H9 (cell line): Measurements from ENCODE around the gene ANKRD11. TPM values are rescaled to one million over a fixed set of nuclear protein-coding genes. Genes with fewer than 3 reads are reported as not detected.

ENCODE experiments used
- DNase-seq: peaks from one replicate; pipeline ENCODE4 v3.0.0-alpha.2; 2017
- H2AFZ ChIP-seq: one replicate; pipeline ENCODE4 v1.6.1; 2013; ENCODE audit warnings: mild to moderate bottlenecking, low read length, control low read depth, moderate library complexity
- H2AK5ac ChIP-seq: 2 replicates; pipeline ENCODE4 v1.6.1; 2013; ENCODE audit warnings: low read length, control low read depth, mixed read lengths; ENCODE audit not compliant: insufficient read length
- H2BK120ac ChIP-seq: one replicate; pipeline ENCODE4 v1.6.1; 2013; ENCODE audit warnings: low read depth, mild to moderate bottlenecking, low read length, control low read depth, inconsistent platforms; ENCODE audit not compliant: poor library complexity, severe bottlenecking
- H2BK12ac ChIP-seq: 2 replicates; pipeline ENCODE4 v1.6.1; 2013; ENCODE audit warnings: low read length, control low read depth, mixed read lengths, low read depth; ENCODE audit not compliant: insufficient read length
- H2BK15ac ChIP-seq: 2 replicates; pipeline ENCODE4 v1.6.1; 2013; ENCODE audit warnings: low read depth, low read length, control low read depth
- H2BK20ac ChIP-seq: one replicate; pipeline ENCODE4 v1.6.1; 2013; ENCODE audit warnings: low read depth, mild to moderate bottlenecking, low read length, control low read depth, inconsistent platforms; ENCODE audit not compliant: poor library complexity, severe bottlenecking
- H2BK5ac ChIP-seq: 2 replicates; pipeline ENCODE4 v1.6.1; 2013; ENCODE audit warnings: low read length, control low read depth, mixed read lengths; ENCODE audit not compliant: insufficient read length
- H3K14ac ChIP-seq: 2 replicates; pipeline ENCODE4 v1.6.1; 2013; ENCODE audit warnings: low read length, control low read depth; ENCODE audit not compliant: insufficient read depth
- H3K18ac ChIP-seq: 2 replicates; pipeline ENCODE4 v1.6.1; 2013; ENCODE audit warnings: low read depth, mild to moderate bottlenecking, mixed read lengths, low read length, control low read depth; ENCODE audit not compliant: insufficient read length
- H3K23ac ChIP-seq: 2 replicates; pipeline ENCODE4 v1.6.1; 2013; ENCODE audit warnings: low read length, control low read depth, mixed read lengths, low read depth; ENCODE audit not compliant: insufficient read length
- H3K23me2 ChIP-seq: 2 replicates; pipeline ENCODE4 v1.6.1; 2013; ENCODE audit warnings: low read depth, mild to moderate bottlenecking, mixed read lengths, low read length, control low read depth; ENCODE audit not compliant: insufficient read length, poor library complexity, severe bottlenecking
- H3K27ac ChIP-seq: 2 replicates; pipeline ENCODE4 v1.5.1; 2013; ENCODE audit warnings: low read length, control low read depth, mixed read lengths, low read depth; ENCODE audit not compliant: insufficient read length
- H3K27me3 ChIP-seq: 2 replicates; pipeline ENCODE4 v1.6.1; 2013; ENCODE audit warnings: low read length, control low read depth, inconsistent platforms; ENCODE audit not compliant: insufficient read depth
- H3K4ac ChIP-seq: 2 replicates; pipeline ENCODE4 v1.6.1; 2013; ENCODE audit warnings: low read depth, mild to moderate bottlenecking, control low read depth, inconsistent platforms, low read length, moderate library complexity
- H3K4me1 ChIP-seq: 2 replicates; pipeline ENCODE4 v1.6.1; 2013; ENCODE audit warnings: low read length, control low read depth, inconsistent platforms; ENCODE audit not compliant: insufficient read depth
- H3K4me2 ChIP-seq: 2 replicates; pipeline ENCODE4 v1.6.1; 2013; ENCODE audit warnings: low read length, control low read depth, mixed read lengths; ENCODE audit not compliant: insufficient read length, insufficient read depth
- H3K56ac ChIP-seq: 2 replicates; pipeline ENCODE4 v1.6.1; 2013; ENCODE audit warnings: low read depth, mild to moderate bottlenecking, mixed read lengths, low read length, control low read depth; ENCODE audit not compliant: insufficient read length
- H3K79me1 ChIP-seq: 2 replicates; pipeline ENCODE4 v1.6.1; 2013; ENCODE audit warnings: low read depth, mild to moderate bottlenecking, moderate library complexity, low read length, control low read depth, inconsistent platforms; ENCODE audit not compliant: insufficient read depth, poor library complexity, severe bottlenecking
- H3K79me2 ChIP-seq: 2 replicates; pipeline ENCODE4 v1.6.1; 2013; ENCODE audit warnings: low read length, control low read depth, inconsistent platforms; ENCODE audit not compliant: insufficient read depth
- H3K9ac ChIP-seq: 2 replicates; pipeline ENCODE4 v1.6.1; 2013; ENCODE audit warnings: low read length, control low read depth, mixed read lengths; ENCODE audit not compliant: insufficient read length; ENCODE audit errors: extremely low read depth
- H3K9me3 ChIP-seq: one replicate; pipeline ENCODE4 v1.6.1; 2013; ENCODE audit warnings: low read depth, low read length, inconsistent platforms; ENCODE audit not compliant: control insufficient read depth
- H3T11ph ChIP-seq: one replicate; pipeline ENCODE4 v1.6.1; 2013; ENCODE audit warnings: mild to moderate bottlenecking, low read length, control low read depth, inconsistent platforms
- H4K20me1 ChIP-seq: one replicate; pipeline ENCODE4 v1.6.1; 2013; ENCODE audit not compliant: control insufficient read depth, insufficient read length, insufficient read depth
- H4K5ac ChIP-seq: 2 replicates; pipeline ENCODE4 v1.6.1; 2013; ENCODE audit warnings: low read depth, mild to moderate bottlenecking, mixed read lengths, low read length, control low read depth; ENCODE audit not compliant: insufficient read length
- H4K8ac ChIP-seq: replicated peaks from 2 replicates; pipeline ENCODE4 v1.6.1; 2013; ENCODE audit warnings: low read length, control low read depth, mixed read lengths, low read depth; ENCODE audit not compliant: insufficient read length
- H4K91ac ChIP-seq: 2 replicates; pipeline ENCODE4 v1.6.1; 2013; ENCODE audit warnings: low read depth, mild to moderate bottlenecking, moderate library complexity, mixed read lengths, low read length, control low read depth; ENCODE audit not compliant: insufficient read length
- H3K27ac Mint-ChIP-seq, 3 experiments: 2 replicates in 2 of 3; 3 replicates in 1 of 3; pipeline ENCODE4 v1.8.0; 2020 to 2021; ENCODE audit warnings: mixed read lengths in 3 of 3, mild to moderate bottlenecking in 1 of 3, moderate library complexity in 1 of 3
- H3K27me3 Mint-ChIP-seq: 2 replicates; pipeline ENCODE4 v1.8.0; 2021; ENCODE audit warnings: low read depth, mild to moderate bottlenecking, moderate library complexity, mixed read lengths
- H3K36me3 Mint-ChIP-seq, 3 experiments: 2 replicates in 2 of 3; 3 replicates in 1 of 3; pipeline ENCODE4 v1.8.0; 2020 to 2021; ENCODE audit warnings: low read depth in 3 of 3, mixed read lengths in 3 of 3; ENCODE audit not compliant: insufficient read depth in 1 of 3
- H3K4me1 Mint-ChIP-seq, 2 experiments: 2 replicates each; pipeline ENCODE4 v1.8.0; 2020; ENCODE audit warnings: mixed read lengths in 2 of 2
- H3K4me3 Mint-ChIP-seq, 2 experiments: 2 replicates in 1 of 2; 3 replicates in 1 of 2; pipeline ENCODE4 v1.8.0; 2020 to 2021; ENCODE audit warnings: mild to moderate bottlenecking in 2 of 2, mixed read lengths in 2 of 2, moderate library complexity in 1 of 2
- H3K9me3 Mint-ChIP-seq, 2 experiments: 2 replicates in 1 of 2; 3 replicates in 1 of 2; pipeline ENCODE4 v1.8.0; 2020; ENCODE audit warnings: mild to moderate bottlenecking in 2 of 2, mixed read lengths in 2 of 2, moderate library complexity in 1 of 2
- CTCF ChIP-seq: fragments of 200-600 bp; sonication (generic); conservative IDR thresholded peaks from 3 replicates; pipeline ENCODE4 v1.8.0; 2021; ENCODE audit warnings: antibody characterized with exemption, mild to moderate bottlenecking
- WGBS: extraction: QIAGEN DNeasy Blood & Tissue Kit; methylation state at CpG from one replicate; pipeline ENCODE4 v1.1.7; 2013; ENCODE audit warnings: missing lambda C conversion rate, low lambda C conversion rate, mixed read lengths; ENCODE audit not compliant: insufficient read length; ENCODE audit errors: extremely low coverage; 5-methylcytosine and 5-hydroxymethylcytosine counted together
- total RNA-seq: library from RNA; stranded (reverse); gene quantifications from 2 replicates; pipeline ENCODE4 v1.2.1, GENCODE V29; 2021

ANKRD11 gene
- total RNA-seq, 1 experiment from 2014 or later, result 181 TPM

GRCh38 chr16:89484041-89484501, 6.3 kb downstream of the ANKRD11 start:
- H3K27me3 Mint-ChIP-seq, result no peaks in the 10 kb centered on the region
- no CpG with 5 or more reads among the region's 5 CpGs for WGBS

More at GRCh38 chr16:89484041-89484501, 6.3 kb downstream of the ANKRD11 start:
- DNase-seq, result no peak
- Histone ChIP-seq H2AFZ (no peak overlapping the region), H3K79me2 (peaks cover 84% of the 10 kb centered on the region), H3K9ac (no peak overlapping the region), H2BK12ac (no peak overlapping the region), H4K20me1 (no peaks in the 10 kb centered on the region), H4K8ac (no peak overlapping the region), H3K27ac (no peak overlapping the region), H3K79me1 (peaks cover 7% of the 10 kb centered on the region), H3K56ac (no peak overlapping the region), H2BK20ac (no peak overlapping the region), H3K4ac (no peak overlapping the region), H3K4me1 (peaks cover 6% of the 10 kb centered on the region; the same call in 1 of the 2 replicates), H4K5ac (no peak overlapping the region), H3K27me3 (no peaks in the 10 kb centered on the region), H3K14ac (no peak overlapping the region), H3K18ac (no peak overlapping the region), H4K91ac (no peak overlapping the region), H3K4me2 (no peak overlapping the region), H2BK5ac (no peak overlapping the region), H3K23me2 (no peaks in the 10 kb centered on the region), H2AK5ac (no peak overlapping the region), H3K9me3 (no peaks in the 10 kb centered on the region), H2BK120ac (no peak overlapping the region), H3T11ph (no peak overlapping the region), H2BK15ac (no peak overlapping the region), H3K23ac (no peak overlapping the region)
- no peak for TF ChIP-seq CTCF
- H3K4me1 Mint-ChIP-seq, result peaks cover 74 to 78% of the 10 kb centered on the region in 2 experiments
- H3K4me3 Mint-ChIP-seq, result no peak overlapping the region
- no peak overlapping the region for H3K27ac Mint-ChIP-seq
- H3K9me3 Mint-ChIP-seq, result peaks cover 0 to 2% of the 10 kb centered on the region in 2 experiments; a peak in 1 of 5 replicates
- peaks cover 0 to 10% (median 10%) of the 10 kb centered on the region in 3 experiments; a peak in 6 of 7 replicates for H3K36me3 Mint-ChIP-seq
